Tibial nerve (tissue), 3 donors: ENCODE results near the gene KCNMA1.

Experiments
- CTCF ChIP-seq, 5 experiments: fragments of 200-600 bp in 3 of 5; fragments of 450-650 bp in 2 of 5; sonication (generic) in 3 of 5; IDR thresholded peaks; one replicate each; pipeline ENCODE4 v1.5.1; 2016 to 2019; ENCODE audit warnings: antibody characterized with exemption in 5 of 5, mild to moderate bottlenecking in 3 of 5, moderate library complexity in 2 of 5
- POLR2A ChIP-seq, 2 donors: fragments of 450-650 bp; IDR thresholded peaks; one replicate each; pipeline ENCODE4 v1.6.1; 2017; ENCODE audit warnings: antibody characterized with exemption in 2 of 2, mild to moderate bottlenecking in 2 of 2, moderate library complexity in 2 of 2

- TF ChIP-seq CTCF (IDR thresholded peaks at IDR 0.05) (no peak), POLR2A (IDR thresholded peaks at IDR 0.05) (no peak)
Observed at GRCh38 chr10:77072836-77073662, 564.6 kb downstream of the KCNMA1 start.
